Medulla oblongata (tissue), 1 donor: ENCODE measurements around the gene KCNIP3.
"Not testable (repeated sequence)": the region's sequence is repeated elsewhere in the genome, so short reads cannot be mapped to it uniquely, and the experiment has no call there.

Experiments
- DNase-seq: peaks from one replicate; pipeline ENCODE4 v3.0.0-alpha.2; 2015; ENCODE audit errors: extremely low spot score

The KCNIP3 gene

DNA sequence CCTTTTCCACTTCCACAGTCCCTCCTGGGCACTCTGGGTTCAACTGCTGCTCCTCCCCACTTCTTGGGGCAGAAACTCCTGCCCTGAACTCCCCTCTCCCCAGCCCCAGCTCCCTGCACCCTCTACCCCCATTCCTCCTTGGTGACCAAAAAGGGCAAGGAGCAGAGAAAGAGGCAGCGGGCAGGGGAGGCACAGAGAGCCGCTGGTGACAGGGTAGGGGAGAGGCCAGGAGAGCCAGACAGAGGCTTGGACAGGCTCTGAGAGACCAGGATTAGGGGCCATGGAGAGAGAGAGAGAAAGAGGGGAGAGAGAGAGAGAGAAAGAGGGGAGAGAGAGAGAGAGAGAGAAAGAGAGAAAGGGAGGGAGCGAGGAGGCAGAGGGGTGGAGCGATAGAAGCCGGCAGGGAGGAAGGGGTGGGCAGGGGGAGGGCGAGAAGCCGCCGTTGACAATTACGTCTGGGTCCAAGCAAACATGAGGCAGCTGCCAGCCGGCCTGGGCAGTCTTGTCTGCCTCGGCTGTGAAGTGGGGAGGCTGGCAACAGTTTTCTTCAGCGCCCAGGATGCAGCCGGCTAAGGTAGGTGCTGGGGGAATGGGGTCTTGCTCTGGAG, at the start of gene KCNIP3:
TSS of gene KCNIP3 (plus strand) at position 468 of the 608 bp plus-strand sequence. CDS start at position 560, 92 bp downstream.
- peak; percentile 71 for DNase-seq

DNA sequence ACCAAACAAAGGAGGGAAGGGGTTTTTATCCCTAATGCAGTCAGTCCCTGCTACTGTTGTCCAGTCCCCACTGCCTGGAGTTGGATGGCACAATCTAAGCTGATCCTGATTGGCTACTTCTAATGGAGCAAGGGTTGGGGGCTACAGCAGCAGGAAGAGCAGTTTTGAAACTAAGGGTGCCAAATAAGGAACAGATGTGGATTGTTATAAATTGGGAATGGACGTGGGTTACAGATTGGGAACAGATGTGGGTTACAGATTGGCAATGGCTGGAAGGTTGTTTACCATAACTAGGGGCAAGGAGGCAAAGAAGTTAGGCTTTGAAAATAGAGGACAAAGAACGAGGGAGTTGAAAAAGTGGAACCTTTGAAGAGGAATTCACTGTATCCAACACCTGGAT, 38.9 kb upstream of the KCNIP3 start:
- DNase-seq, result no peak

DNA sequence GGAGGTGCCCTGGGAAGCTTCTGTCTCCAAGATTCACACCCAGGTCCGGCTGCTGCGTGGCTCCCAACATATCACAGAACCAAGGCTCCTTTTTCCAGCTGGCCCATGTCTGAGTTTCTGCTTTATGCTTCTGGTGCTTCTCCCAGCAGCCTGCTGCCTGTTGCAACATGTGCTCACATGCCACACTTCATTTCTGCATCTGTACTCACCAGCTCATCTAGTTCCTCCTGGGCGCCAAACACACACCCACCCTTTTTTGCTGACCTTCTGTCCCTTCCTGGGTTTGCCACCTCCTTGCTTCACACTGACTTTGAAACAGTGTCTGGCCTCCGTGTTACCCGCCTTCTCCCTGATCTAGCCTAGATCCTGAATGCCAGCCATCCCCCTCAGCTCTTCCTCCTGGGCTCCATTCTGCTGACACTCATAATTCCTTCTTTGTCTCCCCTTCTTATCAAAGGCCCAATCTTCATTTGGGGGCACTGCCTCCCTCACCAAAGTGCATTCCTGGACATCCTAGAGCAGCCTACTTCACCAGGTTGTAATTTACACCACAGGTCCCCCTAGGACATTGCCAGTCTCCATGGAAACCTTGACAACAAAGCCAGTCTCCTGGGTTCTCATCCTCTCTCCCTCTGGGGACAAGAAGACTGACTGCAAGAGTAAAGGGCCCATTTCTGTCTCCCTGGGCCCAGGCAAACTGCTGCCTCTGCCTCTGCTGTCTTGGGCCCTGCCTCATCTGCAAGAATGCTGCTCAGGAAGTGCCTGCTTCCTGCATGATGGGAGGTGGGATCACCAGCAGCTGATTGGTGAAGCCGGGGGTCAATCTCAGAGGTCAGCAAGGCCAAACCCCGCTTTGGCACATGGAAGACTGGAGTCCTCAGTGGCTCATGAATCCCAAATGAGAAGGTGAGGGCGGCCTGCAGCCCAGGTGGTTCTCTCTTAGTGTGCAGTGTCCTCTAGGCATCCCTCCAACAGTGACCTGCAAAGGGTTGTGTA, 36.8 kb upstream of the KCNIP3 start:
- no peak for DNase-seq

DNA sequence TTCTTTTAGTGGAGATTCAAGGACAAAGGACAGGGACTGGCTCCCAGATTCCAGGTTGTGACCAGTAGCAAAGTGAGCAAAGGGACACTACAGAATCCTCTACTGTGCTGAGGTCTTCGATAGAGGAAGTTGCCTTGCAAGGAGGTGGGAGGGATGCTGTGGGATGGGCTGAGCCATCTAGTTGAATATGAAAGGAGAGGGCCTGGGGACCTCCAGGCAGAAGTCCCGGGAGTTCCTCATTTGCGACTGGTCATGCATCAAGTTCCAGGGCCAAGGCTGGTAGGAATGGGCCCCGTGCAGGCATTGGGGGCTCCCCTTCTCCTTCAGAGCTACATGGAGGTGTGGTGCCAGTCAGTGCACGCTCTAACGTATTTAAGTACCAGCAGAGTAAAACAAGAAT, 35.5 kb upstream of the KCNIP3 start:
- no peak for DNase-seq

DNA sequence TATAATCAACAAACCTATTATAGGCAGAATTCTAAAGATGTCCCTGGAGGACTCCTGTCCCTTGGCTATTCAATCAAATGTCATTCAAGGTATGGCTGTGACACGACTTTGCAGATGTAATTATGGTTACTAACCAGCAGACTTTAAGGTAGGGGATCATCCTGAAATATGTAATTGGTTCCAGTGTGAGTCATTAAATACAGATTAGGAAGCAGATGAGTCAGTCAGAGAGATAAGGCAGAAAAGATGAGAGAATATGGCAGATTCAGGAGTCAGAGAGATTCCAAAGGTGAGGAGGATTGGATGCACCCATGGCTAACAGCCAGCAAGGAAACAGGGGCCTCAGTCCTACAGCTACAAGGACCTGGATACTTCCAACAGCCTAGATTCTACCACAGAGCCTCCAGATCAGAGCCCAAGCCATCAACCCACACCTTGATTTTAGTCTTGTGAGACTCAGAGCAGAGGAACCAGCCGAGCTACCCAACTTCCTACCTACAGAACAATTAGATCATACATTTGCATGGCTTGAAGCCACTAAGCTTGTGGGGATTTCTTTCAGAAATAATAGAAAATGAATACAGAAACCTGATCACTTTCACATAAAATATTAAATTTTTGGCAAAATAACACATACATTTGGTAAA, 34.1 kb upstream of the KCNIP3 start:
- no peak for DNase-seq

DNA sequence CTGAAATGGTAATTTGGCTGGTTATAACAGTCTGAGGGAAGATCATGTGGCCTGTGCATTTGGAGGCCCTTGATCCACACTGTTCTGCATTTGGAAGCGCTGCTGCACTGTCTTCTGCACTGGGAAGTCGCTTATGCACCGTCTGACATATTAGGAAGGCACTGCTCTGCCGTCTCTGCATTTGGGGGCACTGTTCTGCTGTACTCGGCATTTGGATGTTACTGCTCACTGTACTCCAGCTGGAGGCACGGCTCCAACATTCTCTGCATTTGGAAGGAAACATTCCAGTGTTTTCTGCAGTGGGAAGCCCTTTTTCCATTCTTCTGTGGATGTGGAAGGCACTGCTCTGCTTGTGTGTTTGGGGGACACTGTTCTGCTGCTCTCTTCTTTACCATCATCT, 32.5 kb upstream of the KCNIP3 start:
- DNase-seq, result peak; percentile 43

DNA sequence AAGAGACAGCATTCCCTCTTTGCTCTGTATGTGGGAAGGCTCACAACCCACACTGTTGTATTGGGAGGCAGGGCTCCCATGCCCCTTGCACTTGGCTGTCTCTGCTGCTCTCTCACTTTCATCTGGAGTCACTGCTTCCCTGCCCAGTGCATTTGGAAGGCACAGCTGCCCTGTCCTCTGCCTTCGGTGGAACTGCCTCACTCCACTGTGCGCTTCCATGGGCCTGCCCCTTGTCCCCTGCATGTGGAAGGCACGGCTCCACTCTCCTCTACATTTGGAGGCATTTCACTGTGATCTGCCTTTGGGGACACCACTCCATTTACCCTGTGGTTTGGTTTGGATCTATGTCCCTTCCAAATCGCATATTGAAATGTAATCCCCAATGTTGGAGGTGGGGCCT, 32.0 kb upstream of the KCNIP3 start:
- no peak for DNase-seq

DNA sequence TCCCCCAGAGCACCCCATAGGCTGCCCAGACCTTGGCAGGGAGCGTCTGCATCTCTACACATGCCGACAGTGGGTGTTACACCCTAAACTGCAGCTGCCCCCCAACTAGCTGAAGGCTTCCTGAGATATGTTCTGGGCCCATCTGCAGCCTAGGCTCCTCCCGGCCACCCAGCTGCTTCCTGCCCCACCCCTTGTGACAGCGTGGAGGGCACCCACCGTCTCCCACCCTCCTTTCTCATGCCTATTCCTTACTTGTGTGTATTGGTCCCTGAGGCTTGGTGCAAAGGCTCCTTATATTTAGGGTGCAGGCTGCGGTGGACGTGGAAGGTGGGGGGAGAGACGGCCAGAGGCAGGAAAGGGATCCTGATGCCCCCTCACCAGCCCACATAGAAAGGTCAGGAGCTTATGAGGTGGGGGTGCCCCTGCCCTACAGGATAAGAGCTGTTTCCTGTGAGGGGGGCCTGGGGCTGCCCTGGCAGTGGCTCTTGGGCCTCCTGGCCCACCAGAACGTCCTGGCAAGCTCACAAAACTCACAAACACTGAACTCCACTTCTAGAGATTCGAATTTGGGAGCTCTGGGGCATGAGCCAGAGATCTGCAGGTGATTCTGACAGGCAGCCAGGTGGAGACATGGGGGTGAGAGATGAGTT, 30.2 kb upstream of the KCNIP3 start:
- DNase-seq, result no peak

DNA sequence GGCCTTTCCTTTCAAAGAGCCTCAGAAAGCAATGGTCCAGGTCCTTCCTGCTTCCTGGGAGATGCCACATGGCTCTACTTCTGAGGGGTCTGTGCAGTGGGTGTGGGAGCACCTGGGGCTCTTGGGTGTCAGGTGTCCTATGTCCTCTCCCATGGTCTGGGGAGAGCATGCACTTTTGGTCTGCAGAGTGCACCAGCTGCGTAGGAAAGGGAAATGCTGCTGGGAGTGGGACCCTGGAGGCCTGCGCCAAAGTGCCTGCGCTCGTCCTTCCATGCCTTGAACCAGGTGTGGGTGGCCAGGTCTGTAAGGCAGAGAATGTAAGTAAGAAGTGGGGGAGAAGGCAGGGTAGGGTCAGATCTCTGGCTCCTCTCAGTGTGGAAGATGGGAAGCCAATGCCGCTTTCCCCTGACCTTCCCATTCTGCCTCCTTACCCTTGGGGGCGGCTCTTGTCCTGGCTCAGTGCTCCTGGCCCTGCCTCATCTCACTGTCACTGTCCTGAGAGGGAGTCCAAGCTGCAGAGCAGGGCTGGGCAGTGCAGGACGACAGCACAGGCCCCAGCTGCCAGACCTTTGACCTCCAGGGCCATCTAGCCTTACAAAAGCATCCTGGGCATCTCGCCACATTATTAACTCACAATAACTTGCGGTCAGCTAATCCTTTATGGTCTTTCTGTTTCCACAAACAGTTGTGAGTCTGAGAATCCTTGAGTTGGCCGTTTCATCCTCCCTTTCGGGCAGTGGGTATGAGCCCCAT, 29.5 kb upstream of the KCNIP3 start:
- DNase-seq, result no peak

DNA sequence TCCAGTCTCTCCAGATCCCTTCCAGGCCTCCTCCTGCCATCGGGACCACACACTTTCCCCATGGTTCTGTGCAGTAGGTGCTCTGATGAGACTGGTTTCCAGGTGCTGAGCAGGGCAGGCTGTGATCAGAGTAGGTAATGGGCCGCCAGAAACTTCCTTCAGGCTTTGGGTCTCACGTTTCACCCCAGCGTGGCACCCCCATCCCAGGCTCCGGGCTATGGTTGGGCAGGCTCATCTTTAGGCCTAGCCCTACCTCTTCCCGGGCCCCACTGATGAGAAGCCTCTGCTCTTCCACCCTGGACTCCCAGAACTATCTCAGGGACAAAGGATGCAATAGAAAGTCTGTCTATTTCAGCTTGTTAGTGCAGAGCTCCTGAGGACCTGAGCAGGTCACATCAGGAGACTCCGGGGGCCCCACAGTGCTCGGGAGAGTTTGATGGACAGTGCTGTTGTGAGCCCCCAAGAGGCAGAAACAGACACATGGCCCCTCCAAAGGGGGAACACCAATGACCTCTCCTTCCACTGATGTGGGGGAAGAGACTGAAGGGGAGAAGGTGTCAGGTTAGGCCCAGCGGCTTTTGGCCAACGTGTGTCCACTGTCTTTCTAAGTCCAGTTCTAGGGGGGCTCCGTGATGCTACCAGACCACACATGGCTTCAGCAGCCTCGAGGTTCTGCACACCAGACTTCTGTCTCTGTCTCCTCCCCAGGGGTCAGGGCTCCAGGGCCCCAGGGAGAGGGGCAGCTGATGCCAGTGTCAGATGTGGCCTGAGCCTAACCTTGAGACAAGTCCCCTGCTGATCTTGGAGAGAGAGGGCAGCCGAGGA, 28.7 kb upstream of the KCNIP3 start:
- no peak for DNase-seq

DNA sequence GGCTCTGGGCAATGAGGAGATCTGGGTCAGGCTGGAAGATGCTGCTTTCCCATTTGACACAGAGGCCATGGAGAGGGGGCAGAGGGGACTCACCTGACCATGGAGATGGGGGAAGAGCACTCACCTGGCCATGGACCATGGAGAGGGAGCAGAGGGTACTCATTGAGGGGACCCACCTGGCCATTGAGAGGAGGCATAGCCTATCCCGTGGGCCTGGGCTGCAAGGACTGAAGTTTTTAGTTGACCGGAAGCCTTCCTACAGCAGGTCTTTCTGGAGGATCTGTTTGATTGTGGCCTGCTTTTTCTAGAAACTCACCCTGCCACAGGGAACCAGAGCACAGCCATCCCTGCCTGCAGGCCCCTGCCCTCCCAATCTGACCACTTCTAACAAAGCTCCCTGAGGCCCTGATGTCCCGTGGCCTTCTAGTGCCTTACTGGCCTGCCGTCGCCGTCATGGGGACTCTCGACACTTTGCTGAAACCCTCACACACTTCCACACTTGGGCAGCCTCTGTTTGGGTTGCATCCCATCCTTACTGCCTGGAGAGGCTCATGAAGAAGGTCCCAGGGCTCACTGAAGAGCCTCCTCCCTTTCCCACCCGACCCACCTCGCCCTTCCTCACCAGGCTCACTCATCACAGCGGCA, 28.0 kb upstream of the KCNIP3 start:
- no peak for DNase-seq

DNA sequence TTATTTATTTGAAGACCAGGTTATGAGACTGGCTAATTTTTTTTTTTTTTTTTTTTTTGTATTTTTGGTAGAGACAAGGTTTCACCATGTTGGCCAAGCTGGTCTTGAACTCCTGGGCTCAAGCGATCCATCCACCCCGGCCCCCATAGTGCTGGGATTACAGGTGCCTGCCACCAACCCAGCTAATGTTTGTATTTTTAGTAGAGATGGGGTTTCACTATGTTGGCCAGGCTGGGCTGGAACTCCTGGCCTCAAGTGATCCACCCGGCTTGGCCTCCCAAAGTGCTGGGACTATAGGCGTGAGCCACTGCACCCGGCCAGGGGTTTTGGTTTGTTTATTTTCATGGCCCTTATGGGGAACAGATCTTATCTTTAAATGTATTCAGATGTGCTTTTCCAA, 27.4 kb upstream of the KCNIP3 start:
- not testable (repeated sequence) for DNase-seq

DNA sequence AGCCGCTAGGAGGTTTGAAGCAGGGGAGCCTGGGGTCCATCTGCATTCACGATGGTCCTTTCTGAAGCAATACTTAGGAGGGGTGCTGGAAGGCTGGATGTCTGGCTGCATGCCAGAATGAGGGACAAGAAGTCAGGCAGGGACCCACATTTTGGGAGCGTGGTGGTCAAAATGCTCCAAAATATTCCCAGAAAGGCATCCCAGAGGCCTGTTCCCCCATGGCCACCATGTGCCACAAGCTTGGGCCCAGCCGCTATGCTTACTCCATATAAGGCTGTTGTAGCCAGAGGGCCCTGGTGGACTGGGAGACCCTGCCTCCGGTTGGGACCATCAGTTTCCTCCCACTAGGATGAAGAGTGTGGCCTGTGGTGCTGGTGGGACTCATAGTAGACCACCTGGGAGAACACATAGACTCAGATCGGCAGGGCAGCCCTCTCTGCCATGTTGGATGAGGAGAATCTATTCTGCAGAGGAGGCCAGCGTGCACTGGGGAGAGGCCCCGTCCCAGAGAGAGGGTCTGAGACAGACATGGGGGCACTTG, 26.5 kb upstream of the KCNIP3 start:
- no peak for DNase-seq

DNA sequence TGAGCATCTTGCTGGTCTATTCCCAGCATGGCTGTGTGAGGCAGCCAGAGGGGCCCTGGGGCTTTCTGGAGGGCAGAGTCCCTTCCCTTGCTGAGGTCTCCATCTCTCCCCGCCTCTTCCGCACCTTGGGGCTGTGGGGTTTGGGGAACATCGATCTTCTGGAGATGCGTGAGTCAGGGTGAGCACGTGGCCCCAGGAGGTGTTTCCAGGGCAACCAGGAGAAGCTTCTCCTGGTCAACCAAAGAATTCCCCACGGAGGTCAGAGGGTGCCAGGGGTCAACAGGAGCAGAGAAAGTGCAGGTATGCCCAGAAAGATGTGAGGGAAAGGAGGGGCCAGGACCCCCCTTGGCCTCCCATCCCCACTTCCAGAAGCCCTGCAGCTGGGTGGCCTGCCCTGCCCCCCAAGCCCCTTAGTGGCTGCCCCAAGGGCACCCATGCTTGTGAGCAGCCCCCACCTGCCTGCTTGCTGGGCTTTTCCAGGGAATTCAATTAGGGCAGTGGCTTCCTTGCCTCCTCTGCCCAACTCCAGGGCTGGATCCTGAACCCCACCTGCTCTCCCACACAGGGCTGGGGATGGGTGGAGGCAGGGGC, 25.7 kb upstream of the KCNIP3 start:
- DNase-seq, result no peak

DNA sequence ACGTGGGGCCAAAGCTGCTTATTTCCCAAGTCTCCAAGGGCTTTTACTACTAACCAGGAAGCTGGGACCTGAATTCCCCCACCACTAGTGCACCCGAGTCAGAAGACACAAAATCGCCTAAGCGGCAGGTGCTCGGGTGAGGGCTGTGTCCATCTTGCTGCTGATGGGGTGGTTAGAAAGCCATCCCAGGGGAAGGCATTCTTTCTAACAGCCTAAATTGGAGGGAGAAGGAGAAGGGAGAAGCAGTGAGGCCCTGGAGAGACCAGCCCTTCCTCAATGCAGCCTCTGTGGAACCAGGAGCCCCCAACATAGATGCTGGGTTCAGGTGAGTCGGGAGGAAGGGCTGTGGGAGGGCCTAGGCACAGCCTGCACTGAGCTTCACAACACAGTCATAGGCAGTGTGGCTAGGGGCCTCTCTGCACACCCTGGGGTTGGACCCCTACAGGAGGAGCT, 24.8 kb upstream of the KCNIP3 start:
- no peak for DNase-seq

DNA sequence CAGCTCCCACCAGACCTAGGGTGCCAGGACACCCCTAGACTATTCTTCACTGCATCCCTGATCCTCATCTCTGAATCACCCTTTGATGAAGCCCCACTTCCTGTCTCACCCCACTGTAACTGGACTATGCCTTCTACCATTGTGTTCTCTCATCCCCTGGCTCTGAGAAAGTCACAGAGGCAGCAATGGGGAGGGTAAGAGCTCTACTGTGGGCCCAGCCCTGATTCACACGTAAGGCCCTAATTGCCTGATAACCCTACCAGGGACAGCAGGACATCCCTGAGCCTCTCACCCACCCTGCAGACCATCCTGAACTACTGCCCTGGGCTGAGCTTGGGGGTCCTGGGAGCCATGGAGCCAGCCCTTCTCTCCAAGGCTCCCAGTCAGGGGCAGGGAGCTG, 24.4 kb upstream of the KCNIP3 start:
- no peak for DNase-seq

DNA sequence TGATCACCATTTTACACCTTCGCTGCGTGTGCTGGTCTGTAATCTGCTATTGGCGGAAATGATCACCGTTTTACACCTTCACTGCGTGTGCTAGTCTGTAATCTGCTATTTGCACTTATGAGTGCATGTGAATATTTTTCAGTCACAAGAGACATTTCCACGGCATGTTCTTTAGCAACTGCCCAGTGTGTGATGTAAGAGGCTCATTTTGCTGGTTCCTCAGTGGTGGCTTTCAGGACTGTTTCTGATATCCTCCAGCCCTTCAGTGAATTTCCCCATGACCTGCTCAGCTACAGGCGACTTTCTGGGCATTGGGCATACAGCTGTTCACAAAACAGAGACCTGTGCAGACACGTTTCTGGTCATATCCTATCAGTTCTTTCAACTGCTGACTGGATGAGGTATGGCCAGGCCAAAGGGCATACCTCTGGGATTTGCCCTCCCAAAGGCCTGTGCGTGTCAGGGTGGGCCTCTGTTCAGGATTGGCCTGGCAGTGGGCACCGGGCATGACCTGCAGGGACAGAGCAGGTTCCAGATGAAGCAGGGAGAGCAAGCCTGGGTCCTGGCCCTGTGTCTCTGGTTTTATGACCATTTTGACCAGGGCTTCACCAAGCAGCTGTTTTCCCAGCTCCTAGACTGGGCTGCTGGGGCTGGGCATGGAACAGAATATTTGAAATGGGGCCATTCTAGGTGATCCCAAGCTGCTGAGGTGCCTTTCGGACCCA, 23.4 kb upstream of the KCNIP3 start:
- DNase-seq, result no peak
